HEK293 (cell line): ENCODE results near the gene ARL6IP5.

ENCODE experiments used
- MEIS1 ChIP-seq: sonication (generic); formaldehyde crosslinking; IDR thresholded peaks from 2 replicates; pipeline ENCODE4 v1.8.1; 2022; ENCODE audit warnings: missing genetic modification reagents, mild to moderate bottlenecking, borderline replicate concordance
- ZNF121 ChIP-seq: fragments of 450-650 bp; formaldehyde crosslinking; IDR thresholded peaks from 2 replicates; pipeline ENCODE4 v1.5.1; 2016; ENCODE audit warnings: missing biosample characterization, missing genetic modification characterization
- TF ChIP-seq, protein P1 (sequence below): fragments of 450-650 bp; formaldehyde crosslinking; IDR thresholded peaks from 2 replicates; pipeline ENCODE4 v1.5.1; 2016; ENCODE audit warnings: missing biosample characterization, missing genetic modification characterization
- TF ChIP-seq, protein P2 (sequence below): fragments of 450-650 bp; formaldehyde crosslinking; IDR thresholded peaks from 2 replicates; pipeline ENCODE4 v1.5.1; 2016; ENCODE audit warnings: missing biosample characterization, missing genetic modification characterization

DNA sequence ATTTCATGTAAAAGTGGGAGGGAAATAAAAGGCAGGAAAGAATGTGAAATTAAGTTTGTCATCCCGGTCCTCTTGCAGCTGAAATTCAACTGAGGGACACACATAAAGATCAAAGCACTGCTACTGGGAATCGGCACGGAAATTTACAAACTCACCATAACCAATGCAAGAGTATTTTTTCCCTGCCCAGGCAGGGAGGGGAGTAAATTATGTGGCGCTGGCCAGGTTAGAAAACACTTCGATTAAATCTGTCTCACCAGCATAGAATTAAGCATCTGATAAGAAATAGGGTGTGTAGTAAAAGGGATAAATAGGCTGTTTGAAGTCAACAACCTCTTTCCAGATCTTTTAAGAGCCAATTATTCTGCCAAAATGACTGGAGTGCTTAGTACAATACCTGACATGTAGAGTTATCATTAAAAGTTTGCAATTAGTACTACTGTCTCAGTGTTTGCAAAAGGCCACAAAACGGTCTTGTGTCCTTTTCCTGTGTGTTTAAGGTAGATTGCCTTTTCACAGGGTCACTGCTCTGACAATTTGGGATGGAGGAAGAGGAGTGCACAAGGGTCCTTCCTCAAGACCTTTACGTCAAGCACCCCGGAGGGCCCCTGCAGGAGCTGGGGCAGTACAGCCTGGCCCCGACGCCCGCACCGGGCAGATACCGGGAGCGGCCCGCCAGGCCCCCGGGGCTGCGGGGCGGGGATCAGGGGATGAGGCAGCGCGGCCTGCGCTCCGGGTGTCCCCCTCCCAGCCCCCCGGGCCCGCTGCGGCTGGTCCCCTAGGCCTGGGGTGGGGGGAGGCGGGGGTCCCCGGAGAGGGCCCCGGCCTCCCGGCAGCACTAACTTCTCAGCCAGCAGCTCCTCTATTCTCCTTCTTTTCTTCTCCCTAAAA lies 5.2 kb upstream of the ARL6IP5 start:
- TF ChIP-seq, protein P1, sequence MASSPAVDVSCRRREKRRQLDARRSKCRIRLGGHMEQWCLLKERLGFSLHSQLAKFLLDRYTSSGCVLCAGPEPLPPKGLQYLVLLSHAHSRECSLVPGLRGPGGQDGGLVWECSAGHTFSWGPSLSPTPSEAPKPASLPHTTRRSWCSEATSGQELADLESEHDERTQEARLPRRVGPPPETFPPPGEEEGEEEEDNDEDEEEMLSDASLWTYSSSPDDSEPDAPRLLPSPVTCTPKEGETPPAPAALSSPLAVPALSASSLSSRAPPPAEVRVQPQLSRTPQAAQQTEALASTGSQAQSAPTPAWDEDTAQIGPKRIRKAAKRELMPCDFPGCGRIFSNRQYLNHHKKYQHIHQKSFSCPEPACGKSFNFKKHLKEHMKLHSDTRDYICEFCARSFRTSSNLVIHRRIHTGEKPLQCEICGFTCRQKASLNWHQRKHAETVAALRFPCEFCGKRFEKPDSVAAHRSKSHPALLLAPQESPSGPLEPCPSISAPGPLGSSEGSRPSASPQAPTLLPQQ, result no peak
- TF ChIP-seq, protein P2, sequence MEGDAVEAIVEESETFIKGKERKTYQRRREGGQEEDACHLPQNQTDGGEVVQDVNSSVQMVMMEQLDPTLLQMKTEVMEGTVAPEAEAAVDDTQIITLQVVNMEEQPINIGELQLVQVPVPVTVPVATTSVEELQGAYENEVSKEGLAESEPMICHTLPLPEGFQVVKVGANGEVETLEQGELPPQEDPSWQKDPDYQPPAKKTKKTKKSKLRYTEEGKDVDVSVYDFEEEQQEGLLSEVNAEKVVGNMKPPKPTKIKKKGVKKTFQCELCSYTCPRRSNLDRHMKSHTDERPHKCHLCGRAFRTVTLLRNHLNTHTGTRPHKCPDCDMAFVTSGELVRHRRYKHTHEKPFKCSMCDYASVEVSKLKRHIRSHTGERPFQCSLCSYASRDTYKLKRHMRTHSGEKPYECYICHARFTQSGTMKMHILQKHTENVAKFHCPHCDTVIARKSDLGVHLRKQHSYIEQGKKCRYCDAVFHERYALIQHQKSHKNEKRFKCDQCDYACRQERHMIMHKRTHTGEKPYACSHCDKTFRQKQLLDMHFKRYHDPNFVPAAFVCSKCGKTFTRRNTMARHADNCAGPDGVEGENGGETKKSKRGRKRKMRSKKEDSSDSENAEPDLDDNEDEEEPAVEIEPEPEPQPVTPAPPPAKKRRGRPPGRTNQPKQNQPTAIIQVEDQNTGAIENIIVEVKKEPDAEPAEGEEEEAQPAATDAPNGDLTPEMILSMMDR (tag by site-specific recombination), result no peak
- no peak for TF ChIP-seq MEIS1
- no peak for TF ChIP-seq ZNF121 (tag by site-specific recombination)
